Dedifferentiated amniotic fluid mesenchymal stem cell (primary cell): ENCODE results near the gene RGL3.
"Not testable (repeated sequence)": the region's sequence is repeated elsewhere in the genome, so short reads cannot be mapped to it uniquely, and the experiment has no call there.

Experiments
- DNase-seq: peaks from one replicate; pipeline ENCODE4 v3.0.0-alpha.2; 2016; ENCODE audit errors: extremely low spot score

Gene RGL3

DNA sequence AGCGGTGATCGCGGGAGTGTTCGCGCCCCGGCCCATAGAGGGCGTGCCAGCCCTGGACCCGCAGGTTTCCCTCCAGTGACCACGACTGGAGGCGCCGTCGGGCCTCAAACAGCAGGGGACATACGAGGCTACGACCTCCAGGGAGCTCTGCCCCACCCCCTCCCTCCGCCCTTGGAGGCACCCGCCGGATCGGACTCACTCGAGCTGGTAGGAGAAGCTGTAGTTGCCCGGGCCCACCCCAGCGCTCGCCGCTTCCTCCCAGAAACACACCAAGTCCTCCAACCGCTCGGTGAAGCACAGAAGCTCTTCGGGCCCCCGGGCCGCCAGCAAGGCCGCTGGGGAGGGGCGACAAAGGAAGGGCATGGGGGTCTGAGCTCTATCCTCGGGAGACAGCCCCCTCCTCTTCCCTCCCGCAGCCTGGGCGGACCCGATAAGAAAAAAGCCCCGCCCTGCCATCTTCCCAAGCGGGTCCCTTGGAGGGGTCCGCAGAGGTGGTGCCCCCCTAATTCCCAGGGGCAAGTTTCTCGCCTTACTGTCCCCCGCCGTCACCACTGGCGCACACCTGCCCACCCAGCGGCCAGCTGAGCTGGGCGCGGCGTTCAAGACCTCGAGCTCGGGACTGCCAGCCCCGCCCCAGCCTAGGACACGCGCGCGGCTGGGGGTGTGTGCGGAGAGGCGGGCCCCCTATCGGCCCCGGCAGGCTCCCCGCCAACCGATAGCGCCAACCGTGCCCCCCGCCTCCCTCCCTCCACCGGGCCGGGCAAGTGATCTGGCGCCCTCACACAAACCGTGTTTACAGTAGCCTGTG is 36.0 kb downstream of the RGL3 start:
- DNase-seq, result no peak

DNA sequence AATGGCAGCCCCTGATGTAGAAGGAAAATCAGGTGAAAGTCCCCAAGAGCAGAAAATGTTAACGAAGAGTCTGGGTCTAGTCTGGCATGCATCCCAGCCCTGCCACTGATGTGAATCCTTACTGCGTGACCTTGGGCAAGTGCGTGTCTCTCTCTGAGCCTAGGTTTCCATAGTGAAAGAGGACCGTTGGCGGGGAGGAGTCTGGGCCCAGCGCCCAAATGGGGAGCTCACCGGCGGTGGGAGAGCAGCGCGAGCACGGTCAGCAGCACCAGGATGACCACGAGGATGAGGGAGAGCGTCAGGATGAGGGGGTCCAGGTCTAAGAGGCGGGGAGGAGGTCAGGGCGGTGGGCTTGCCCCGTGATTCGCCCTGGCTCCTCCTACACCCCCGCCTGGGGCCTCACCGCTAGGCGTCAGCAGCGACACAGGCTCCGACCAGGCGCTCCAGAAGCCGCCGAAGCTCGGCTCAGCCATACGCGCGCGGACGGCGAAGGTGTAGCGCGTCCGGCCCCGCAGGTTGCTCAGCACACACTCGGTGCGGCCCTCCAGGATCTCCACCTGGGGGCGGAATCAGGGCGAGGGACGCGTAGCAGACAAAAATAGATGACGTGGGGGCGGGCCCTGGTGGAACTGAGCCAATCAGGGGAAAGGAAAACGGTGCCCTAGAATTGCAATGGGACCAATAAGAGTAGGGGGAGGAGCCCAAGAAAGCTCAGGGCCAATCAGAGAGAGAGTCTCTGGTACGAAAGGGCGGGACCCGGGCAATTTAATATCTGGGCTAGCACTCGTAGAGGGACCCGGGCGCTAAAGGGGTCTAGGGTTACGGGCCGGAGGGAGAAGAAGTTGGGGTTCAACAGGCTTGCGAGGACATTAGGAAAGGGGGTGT is 38.2 kb downstream of the RGL3 start:
- peak; percentile 89 for DNase-seq

DNA sequence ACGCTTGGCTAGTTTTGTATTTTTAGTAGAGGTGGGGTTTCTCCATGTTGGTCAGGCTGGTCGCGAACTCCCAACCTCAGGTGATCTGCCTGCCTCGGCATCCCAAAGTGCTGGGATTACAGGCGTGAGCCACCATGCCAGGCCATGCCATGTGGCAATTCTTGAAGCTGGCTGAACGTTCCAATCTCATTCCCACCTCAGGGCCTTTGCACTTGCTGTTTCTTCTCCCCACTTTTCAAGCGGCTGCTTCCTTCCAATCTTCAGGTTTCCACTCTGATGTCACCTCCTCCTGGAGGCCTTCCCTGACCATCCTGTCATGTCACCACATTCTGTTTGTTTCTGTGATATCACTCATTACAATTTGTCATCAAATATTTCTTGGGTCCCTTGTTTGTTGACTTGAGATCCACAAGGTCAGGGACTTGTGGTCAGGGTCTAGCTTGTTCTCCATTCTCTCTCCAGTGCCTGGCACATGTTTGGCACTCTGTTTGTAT is 39.2 kb downstream of the RGL3 start:
- no peak for DNase-seq

DNA sequence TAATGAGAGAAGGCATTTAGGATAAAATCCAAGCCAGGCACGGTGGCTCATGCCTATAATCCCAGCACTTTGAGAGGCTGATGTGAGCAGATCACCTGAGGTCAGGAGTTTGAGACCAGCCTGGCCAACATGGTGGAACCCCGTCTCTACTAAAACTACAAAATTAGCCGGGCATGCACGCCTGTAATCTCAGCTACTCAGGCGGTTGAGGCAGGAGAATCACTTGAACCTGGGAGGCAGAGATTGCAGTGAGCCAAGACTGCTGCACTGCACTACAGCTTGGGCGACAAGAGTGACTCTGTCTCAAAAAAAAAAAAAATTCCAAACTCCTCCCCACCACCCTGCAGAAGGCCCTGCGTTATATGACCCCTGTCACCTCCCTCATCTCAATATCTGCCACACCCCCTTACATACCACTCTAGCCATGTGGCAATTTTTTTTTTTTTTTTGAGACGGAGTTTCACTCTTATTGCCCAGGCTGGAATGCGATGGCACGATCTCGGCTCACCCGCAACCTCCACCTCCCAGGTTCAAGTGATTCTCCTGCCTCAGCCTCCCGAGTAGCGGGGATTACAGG is 39.8 kb downstream of the RGL3 start:
- DNase-seq, result not testable (repeated sequence)

DNA sequence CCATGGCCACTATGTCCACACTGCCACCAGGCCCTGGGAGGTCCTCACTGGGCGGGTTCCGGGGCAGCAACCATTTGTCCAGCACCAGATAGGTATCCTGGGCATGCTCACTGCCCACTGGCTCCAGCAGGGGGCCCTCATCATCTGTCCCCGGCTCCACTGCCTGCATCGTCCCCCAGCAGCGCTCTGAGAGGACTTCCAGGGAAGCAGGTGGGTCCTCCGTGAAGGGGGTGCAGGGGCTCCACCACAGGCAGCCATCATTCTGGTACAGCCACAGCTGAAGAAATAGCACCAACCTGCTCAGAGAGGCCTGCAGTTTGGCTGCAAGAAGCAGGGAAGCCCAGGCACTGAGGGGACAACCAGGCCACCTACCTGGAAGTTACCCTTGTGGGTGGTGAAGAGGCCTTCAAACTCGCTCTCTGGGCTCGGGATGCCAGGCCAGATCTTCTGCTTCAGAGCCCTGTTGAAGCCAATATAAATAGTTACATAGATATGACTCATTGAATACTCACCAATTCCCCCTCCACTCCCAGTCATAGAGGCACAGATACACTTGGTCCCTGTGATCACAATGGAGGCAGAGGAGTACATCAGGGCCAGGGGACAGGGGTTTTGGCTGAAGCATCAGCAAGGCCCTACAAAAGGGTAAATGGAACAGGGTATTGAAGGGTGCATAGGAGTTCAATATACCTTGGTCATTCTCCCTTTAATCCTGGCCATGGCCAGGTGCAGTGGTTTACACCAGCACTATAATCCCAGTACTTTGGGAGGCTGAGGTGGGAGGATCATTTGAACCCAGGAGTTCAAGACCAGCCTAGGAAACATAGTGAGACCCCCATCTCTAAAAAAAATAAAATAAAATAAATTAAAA is 40.6 kb downstream of the RGL3 start:
- peak; percentile 63 for DNase-seq

DNA sequence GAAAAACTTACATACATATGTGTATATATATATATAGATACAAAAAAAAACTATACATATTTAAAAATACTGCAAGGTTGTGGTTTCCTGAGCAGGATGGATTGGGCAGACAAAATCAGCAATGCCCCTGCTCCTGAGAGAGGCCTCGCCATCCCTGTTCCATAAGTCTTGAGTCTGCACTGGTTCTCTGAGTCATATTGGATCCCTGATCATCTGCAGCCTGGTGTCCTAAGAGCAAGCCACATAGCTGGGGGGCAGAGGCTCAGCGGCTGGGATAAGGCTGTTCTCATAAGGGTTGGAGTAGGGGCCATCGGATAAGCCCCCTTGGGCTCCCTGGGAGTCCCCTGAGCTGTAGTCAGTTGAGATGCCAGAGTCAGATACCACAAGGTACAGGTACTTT is 41.4 kb downstream of the RGL3 start:
- no peak for DNase-seq

DNA sequence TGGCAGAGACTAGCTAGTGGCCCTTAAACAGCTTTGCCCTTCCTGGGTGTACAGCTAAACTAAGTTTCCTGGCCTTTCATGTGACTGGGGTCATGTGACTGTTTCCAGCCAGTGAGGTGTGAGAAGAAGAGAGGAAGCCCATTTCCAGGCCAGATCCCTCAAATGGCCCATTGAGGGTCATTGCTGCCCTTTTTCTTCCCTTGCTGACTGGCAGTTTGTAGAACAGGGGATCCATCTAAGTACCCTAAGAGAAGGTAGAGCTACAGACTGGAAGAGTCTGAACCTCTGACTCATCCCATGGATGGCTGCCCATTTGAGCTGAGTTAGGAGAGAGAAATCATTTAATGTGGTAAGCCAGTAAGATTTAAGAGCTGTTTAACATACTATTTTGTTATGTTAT is 41.9 kb downstream of the RGL3 start:
- DNase-seq, result peak; percentile 32

DNA sequence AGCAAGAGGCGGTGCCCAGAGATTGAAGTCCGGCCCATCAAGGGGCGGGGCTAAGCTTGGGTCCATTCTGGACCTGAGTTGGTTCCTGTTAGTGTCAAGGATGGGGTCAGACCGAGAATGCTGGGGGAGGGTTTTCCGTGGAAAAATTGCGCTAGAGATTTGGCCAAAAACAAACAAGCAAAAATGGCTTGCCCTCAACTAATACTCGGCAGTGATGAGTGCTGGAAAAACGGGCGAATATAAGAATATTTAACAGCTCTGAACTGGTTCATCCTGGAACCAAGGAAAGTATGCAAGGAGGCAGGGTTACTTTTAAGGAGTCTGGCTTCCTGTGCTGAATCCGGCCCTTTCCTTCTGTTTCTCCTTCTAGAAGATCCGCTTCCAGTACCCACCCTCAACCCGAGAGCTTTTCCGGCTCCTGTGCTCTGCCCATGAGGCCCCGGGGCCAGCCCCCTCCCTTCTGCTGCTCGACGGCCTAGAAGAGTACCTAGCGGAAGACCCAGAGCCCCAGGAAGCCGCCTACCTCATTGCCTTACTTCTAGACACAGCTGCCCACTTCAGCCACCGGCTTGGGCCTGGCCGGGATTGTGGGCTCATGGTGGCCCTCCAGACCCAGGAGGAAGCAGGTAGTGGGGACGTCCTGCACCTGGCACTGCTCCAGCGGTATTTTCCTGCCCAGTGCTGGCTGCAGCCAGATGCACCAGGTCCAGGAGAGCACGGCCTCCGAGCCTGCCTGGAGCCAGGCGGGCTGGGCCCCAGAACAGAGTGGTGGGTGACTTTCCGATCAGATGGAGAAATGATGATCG is 43.8 kb downstream of the RGL3 start:
- DNase-seq, result no peak

DNA sequence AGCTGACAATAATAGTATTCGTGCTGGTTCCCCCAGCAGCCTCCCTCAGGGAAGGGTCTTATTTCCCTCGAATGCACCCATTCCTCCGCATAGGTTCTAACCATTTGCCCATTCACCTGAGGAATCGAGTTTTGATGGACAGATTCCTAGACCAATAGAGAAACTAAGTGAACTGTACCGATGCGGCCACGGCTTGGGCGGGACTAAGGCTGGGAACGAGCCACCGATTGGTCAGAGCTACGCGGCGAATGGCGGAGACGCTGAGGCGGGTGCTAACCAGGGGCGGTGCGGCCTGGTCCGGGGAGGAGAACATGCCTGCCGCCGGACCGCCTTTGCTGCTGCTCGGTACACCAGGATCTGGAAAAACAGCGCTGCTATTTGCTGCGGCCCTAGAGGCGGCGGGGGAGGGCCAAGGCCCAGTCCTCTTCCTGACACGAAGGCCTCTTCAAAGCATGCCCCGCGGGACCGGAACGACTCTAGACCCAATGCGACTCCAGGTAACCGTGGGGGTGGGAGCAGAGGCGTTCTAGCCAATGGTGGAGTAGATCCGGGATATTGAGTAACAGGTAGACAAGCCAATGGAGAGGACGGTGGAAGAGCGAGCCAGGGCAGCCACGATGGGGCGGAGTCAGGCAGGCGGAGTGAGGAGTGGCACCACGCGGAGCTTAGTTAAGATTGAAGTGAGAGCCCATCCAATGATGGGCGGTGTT is 44.5 kb downstream of the RGL3 start, which contains the start of gene SWSAP1:
TSS of gene SWSAP1 (plus strand) at position 234 of the 710 bp plus-strand sequence. CDS start at position 249, 15 bp downstream.
- peak; percentile 99 for DNase-seq

DNA sequence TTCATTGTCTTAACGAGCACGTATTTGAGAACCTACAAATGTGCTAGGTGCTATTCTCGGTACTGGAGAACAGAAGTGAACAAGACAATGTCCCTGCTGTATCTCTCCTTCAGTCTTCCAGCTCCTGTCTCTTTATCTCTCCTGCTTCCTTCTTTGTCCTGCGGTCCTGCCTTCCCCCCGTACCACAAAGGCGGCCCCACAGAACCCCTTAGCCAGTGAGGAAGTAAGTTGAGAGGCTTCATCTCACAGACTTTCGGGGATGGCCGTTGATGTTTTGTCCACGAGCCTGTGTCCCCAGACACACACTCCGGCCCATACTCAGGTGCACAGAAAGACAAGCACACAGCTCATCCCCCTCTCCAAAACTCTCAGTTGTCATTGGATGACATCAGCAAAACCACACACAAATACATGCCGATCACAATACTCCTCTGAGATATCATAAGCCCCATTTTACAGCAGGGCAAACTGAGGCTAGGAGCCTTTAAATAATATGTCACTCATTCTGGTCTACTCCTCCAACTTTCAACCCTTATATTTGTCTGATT is 45.2 kb downstream of the RGL3 start:
- no peak for DNase-seq

DNA sequence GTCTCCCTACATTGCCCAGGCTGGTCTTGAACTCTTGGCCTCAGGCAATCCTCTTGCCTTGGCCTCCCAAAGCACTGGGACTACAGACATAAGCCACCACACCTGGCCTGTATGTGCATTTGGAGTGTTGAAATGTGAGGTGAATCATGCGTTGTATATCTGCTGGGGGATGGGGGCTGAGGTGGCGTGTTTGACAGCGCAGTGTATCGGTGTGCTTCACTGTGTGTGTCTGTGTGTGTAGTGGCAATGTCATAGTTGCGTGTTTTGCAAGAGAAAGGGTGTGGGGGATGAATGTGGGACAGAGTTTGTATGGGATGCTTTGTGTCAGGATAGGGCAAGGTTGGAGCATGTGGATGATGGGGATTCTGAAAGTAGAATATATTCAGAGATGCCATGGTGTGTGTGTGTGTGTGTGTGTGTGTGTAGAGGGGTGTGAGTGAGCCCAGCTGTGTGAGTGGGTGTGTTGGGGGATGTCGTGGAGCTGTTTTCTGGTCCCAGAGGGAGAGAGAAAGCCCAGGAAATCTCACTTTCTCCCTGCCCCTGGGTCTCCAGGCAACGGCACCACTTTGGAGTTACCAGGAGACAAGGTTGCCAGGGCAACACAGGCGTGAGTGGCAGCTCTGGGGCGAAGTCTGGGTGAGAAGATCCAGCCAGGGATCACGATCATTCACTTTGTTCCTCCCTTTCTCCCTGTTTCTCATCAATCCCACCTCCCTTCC is 45.8 kb downstream of the RGL3 start:
- no peak for DNase-seq

DNA sequence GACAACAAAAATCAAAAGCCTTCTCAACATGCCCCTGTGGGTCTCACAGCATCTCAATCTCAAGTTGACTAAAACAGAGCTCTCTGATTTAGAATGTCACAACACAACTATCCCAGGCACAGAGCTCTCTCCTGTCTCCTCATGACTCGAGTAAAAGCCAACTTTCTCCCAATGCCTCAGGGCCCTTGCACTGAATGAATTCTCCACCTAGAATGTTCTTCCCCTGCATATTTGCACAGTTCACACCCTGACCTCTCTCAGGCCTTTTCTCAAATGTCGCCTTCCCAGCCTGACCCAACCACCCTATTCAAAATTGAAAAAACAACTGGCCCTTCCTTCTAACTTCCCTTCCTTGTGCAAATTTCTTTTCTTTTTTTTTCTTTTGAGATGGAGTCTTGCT is 48.4 kb downstream of the RGL3 start:
- DNase-seq, result no peak

DNA sequence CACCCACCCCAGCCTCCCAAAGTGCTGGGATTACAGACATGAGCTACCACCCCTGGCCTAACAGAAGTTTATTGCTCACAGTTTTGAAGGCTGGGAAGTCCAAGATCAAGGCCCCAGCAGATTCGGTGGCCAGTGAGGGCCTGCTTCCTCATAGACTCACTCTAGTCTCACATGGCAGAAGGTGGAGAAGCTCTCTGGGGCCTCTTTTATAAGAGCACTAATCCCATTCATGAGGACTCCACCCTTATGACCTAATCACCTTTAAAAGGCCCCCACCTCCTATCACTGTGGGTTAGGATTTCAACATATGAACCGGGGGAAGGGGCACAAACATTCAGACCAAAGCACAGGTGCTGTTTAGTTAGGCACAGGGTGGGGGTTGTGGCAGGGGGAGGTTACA is 51.6 kb downstream of the RGL3 start:
- no peak for DNase-seq

DNA sequence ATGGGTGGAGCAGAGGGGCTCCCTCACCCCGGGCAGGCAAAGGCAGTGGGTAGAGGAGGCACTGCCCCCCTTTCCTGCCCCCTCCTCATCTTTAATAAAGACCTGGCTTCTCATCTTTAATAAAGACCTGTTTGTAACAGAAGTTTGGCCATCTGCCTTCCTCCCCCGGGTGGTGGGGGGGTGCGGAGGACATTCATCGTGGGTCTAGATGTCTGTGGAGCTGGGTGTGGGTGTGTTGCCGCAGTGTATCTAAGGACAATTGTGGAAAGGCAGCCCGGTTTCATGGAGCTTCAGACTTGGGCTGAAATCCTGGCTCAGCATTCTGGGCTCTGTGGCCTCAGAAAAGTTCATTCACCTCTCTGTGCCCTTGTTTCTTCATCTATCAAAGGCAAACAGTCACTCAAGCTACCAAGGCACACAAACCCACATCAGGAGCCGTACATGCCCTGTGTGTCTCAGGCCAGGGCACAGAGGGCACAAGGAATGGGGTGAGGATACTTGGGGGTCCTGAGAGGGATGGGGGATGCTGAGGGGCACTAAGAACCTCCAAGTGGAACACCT is 53.5 kb downstream of the RGL3 start:
- no peak for DNase-seq

DNA sequence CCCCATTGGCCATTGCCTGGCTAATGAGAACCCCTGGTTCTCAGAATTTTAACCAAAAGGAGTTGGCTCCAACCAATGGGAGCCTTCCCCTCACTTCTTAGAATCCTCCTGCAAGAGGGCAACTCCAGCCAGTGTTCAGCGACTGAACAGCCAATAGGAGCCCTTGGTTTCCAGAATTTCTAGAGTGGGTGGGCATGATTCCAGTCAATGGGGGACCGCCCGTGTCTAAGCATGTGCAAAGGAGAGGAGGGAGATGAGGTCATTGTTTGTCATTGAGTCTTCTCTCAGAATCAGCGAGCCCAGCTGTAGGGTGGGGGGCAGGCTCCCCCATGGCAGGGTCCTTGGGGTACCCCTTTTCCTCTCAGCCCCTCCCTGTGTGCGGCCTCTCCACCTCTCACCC is 54.2 kb downstream of the RGL3 start:
- DNase-seq, result no peak

DNA sequence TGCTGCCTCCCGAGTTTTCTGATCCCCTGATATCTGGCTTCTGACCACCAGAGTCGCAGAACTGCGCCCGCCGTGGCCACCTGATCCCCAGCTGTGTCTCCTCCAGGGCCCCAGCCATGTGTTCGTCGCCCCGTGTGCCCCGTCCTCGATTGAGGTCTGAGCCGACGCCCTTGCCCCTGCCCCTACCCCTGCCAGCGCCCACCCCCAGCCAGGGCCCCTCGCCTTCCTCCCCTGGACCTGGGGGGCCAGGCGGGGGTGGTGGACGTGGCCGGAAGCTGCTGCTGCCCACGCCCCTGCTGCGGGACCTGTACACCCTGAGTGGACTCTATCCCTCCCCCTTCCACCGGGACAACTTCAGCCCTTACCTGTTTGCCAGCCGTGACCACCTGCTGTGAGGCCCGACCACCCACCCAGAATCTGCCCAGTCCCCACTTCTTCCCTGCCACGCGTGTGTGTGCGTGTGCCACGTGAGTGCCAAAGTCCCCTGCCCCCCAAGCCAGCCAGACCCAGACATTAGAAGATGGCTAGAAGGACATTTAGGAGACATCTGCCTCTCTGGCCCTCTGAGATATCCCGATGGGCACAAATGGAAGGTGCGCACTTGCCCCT is 54.7 kb downstream of the RGL3 start:
- DNase-seq, result no peak

DNA sequence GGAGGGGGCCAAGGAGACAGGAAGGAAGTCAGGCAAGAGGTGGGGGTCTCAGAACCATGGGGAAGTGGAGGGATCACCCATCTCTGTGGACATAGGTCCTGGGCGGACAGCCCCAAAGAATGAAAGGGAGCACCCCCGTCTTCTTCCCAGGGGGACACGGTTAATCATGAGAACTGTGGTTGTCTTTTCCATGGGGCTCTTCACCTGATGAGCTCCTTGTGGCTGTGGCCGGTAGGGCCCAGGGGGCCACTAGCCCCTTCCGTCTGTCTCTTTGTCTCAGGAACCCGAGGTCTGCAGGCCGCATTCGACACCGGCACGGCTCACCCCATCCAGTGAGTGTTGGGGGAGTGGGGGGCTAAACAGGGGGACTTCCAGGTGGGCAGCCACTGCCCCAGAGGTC is 55.2 kb downstream of the RGL3 start:
- no peak for DNase-seq
